Spinal cord (tissue), 10 donors: ENCODE measurements around the gene LRRC14B. TPM values are rescaled to one million over a fixed set of nuclear protein-coding genes. Genes with fewer than 3 reads are reported as not detected.

ENCODE experiments used
- DNase-seq, 6 donors: peaks; one replicate each; pipeline versions ENCODE4 v3.0.0 to v3.0.0-alpha.2; 2013 to 2015; ENCODE audit warnings: low spot score in 6 of 6, low read depth in 4 of 6
- H3K27ac ChIP-seq: one replicate; pipeline ENCODE4 v1.5.1; 2013; ENCODE audit warnings: low read depth, low read length, control low read depth
- H3K27me3 ChIP-seq: one replicate; pipeline ENCODE4 v1.6.1; 2013; ENCODE audit warnings: low read length; ENCODE audit not compliant: control insufficient read depth, insufficient read depth
- H3K36me3 ChIP-seq: one replicate; pipeline ENCODE4 v1.6.1; 2013; ENCODE audit warnings: low read length; ENCODE audit not compliant: control insufficient read depth, insufficient read depth
- H3K4me1 ChIP-seq: one replicate; pipeline ENCODE4 v1.6.1; 2013; ENCODE audit warnings: low read length; ENCODE audit not compliant: control insufficient read depth, insufficient read depth
- H3K4me3 ChIP-seq: one replicate; pipeline ENCODE4 v1.5.1; 2013; ENCODE audit warnings: low read depth, low read length, control low read depth
- H3K9me3 ChIP-seq: one replicate; pipeline ENCODE4 v1.6.1; 2013; ENCODE audit warnings: low read length; ENCODE audit not compliant: control insufficient read depth, insufficient read depth
- WGBS: methylation state at CpG from one replicate; pipeline ENCODE4 v1.1.5; 2013; ENCODE audit warnings: missing lambda C conversion rate; ENCODE audit not compliant: insufficient coverage; 5-methylcytosine and 5-hydroxymethylcytosine counted together
- polyA plus RNA-seq, 2 donors: library from polyadenylated mRNA; unstranded; fragments of 120-200 nt; gene quantifications; one replicate each; pipeline ENCODE4 v1.2.1, GENCODE V29; 2013; ENCODE audit not compliant: insufficient read length in 2 of 2
- total RNA-seq, 2 donors: library from RNA; depleted of rRNA in 1 of 2; stranded (reverse); fragments of 120-200 nt in 1 of 2; fragments of >200 nt in 1 of 2; gene quantifications; one replicate each; pipeline versions ENCODE4 v1.2.3 to v1.2.4, GENCODE V29; 2013 to 2014
- donor health status: healthy.

LRRC14B gene
- total and polyA plus RNA-seq, 4 donors = 0.39 to 2.7 (median 1.1) TPM

DNA sequence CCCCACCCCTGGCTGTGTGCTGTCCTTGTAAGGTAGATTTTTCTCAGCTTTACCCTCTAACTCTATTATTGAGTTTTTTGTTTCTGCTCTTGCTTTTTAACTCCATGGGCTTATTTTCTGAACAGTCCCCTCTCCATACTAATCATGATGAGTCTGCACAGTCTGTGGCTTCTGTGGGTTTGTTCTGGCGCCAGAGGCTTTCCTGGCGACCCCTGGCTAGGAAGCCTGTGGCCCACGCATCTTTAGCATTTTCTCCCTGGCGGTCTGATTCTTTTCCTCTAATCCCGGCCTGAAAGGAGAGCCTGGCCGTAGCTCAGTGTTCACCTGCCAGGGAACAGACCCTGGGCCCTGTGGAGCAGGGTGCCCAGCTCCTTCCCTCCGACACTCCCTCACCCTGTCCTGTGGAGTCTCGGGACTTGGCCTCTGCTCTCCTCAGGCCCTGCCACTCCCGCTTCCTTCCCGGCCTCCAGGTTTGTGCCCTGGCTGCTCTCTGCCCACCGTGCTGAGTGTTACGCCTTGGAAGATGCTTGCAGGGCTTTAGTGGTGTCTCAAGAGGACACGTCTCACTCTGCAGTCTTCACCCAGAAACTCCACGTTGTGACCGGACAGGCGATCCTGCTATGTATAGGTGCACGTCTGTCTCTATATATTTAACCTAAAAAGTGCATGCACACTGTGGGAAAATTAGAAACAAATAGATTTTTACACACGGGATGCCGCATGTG lies 31.7 kb upstream of the LRRC14B start:
- Histone ChIP-seq H3K4me3 (no peak overlapping the region), H3K9me3 (no peaks in the 10 kb centered on the region), H3K27ac (no peak overlapping the region), H3K4me1 (peaks cover 3% of the 10 kb centered on the region), H3K27me3 (no peaks in the 10 kb centered on the region), H3K36me3 (peaks cover 82% of the 10 kb centered on the region)
- 80% methylated on average over 15 of the region's 19 CpGs for WGBS
- no peak for DNase-seq

GRCh38 chr5:160173-160510 lies 31.2 kb upstream of the LRRC14B start:
- H3K4me1 ChIP-seq = peaks cover 3% of the 10 kb centered on the region
- DNase-seq = peak in 1 of 6 donors; percentile 54
- WGBS = 86% methylated on average over 9 of the region's 14 CpGs

GRCh38 chr5:160921-161802 lies 30.1 kb upstream of the LRRC14B start:
- H3K9me3 ChIP-seq = no peaks in the 10 kb centered on the region
- peaks cover 3% of the 10 kb centered on the region for H3K4me1 ChIP-seq
- no peak for DNase-seq
- 93% methylated on average over 19 of the region's 23 CpGs for WGBS
- H3K36me3 ChIP-seq = peaks cover 68% of the 10 kb centered on the region
- no peak overlapping the region for H3K27ac ChIP-seq
- no peak overlapping the region for H3K4me3 ChIP-seq
- H3K27me3 ChIP-seq = no peaks in the 10 kb centered on the region

More at GRCh38 chr5:160173-160510, 31.2 kb upstream of the LRRC14B start:
- Histone ChIP-seq H3K4me3 (no peak overlapping the region), H3K36me3 (peaks cover 77% of the 10 kb centered on the region), H3K9me3 (no peaks in the 10 kb centered on the region), H3K27ac (no peak overlapping the region), H3K27me3 (no peaks in the 10 kb centered on the region)

DNA sequence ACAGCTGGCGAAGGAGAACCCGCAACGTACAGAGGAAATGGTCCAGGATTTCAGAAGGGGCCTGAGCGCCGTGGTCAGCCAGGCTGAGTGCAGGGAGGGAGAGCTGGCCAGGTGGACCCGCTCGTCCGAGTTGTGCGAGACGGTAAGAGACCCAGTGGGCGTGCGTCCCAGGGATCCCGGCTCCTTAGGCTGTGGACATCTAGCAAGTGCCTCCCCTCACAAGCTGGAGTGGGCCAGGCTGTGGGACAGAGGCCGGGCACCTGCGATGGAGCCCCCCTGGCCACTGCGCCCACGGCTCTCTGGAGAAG lies 29.5 kb upstream of the LRRC14B start:
- H3K36me3 ChIP-seq = peaks cover 62% of the 10 kb centered on the region
- no peak overlapping the region for H3K4me3 ChIP-seq
- no peaks in the 10 kb centered on the region for H3K9me3 ChIP-seq
- H3K27me3 ChIP-seq = no peaks in the 10 kb centered on the region
- WGBS = 97% methylated on average over 17 of the region's 17 CpGs
- DNase-seq = no peak
- no peak overlapping the region for H3K27ac ChIP-seq
- H3K4me1 ChIP-seq = peaks cover 3% of the 10 kb centered on the region

DNA sequence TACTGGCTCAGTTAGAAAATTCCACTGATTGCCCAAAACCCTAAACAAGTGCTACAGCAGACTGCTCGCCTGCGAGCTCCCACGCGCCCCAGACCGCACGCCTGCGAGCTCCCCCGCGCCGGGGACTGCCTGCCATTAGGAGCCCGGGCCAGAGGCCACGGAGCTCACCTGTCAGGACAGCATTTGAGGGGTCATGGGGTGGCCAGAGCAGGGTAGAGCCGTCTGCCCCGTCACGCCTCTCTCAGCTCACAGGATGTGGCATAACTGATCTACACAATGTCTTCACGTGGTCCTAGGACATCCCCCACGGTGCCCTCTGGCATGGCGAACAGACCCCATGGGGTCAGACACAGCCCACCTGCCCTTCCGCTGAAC lies 29.1 kb upstream of the LRRC14B start:
- Histone ChIP-seq H3K4me3 (no peak overlapping the region), H3K27ac (no peak overlapping the region), H3K4me1 (peaks cover 3% of the 10 kb centered on the region), H3K9me3 (no peaks in the 10 kb centered on the region), H3K36me3 (peaks cover 59% of the 10 kb centered on the region), H3K27me3 (no peaks in the 10 kb centered on the region)
- 93% methylated on average over 19 of the region's 19 CpGs for WGBS
- DNase-seq = no peak

GRCh38 chr5:162565-163337 lies 28.5 kb upstream of the LRRC14B start:
- Histone ChIP-seq H3K9me3 (no peaks in the 10 kb centered on the region), H3K4me3 (no peak overlapping the region), H3K27ac (no peak overlapping the region), H3K27me3 (no peaks in the 10 kb centered on the region), H3K4me1 (peaks cover 6% of the 10 kb centered on the region), H3K36me3 (peaks cover 53% of the 10 kb centered on the region)
- no peak for DNase-seq
- 96% methylated on average over 23 of the region's 23 CpGs for WGBS

- WGBS = 100% methylated on average over 3 of the region's 7 CpGs
- H3K36me3 ChIP-seq = peaks cover 48% of the 10 kb centered on the region
- no peaks in the 10 kb centered on the region for H3K27me3 ChIP-seq
- no peaks in the 10 kb centered on the region for H3K9me3 ChIP-seq
- peaks cover 11% of the 10 kb centered on the region for H3K4me1 ChIP-seq
- DNase-seq = no peak
- H3K27ac ChIP-seq = no peak overlapping the region
- H3K4me3 ChIP-seq = no peak overlapping the region
Observed at GRCh38 chr5:163338-163620, 28.0 kb upstream of the LRRC14B start.

DNA sequence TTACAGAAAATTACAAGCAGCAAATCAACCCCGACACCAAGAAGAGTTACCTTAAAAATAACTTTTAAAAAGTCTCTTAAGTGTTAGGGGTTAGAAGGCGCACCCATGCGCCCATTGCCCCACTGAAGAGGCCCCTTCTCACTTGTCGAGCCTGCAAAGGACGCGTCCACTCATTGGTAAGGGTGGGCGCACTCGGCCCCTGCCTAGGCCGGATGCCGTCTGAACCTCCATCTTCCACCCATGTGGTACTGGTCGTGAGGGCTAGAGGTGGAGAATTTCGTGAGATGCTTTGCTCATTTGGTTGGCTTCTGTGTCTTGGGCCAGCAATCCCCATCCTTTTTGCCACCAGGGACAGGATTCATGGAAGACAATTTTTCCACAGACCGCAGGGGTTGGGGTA lies 27.5 kb upstream of the LRRC14B start:
- Histone ChIP-seq H3K27me3 (no peaks in the 10 kb centered on the region), H3K4me3 (no peak overlapping the region), H3K4me1 (peaks cover 12% of the 10 kb centered on the region), H3K9me3 (no peaks in the 10 kb centered on the region), H3K27ac (no peak overlapping the region), H3K36me3 (peaks cover 43% of the 10 kb centered on the region)
- WGBS = 83% methylated on average over 7 of the region's 13 CpGs
- no peak for DNase-seq

GRCh38 chr5:164244-164643 lies 27.1 kb upstream of the LRRC14B start:
- 82% methylated on average over 13 of the region's 14 CpGs for WGBS
- H3K4me1 ChIP-seq = peaks cover 16% of the 10 kb centered on the region
- H3K4me3 ChIP-seq = no peak overlapping the region
- DNase-seq = no peak
- no peaks in the 10 kb centered on the region for H3K9me3 ChIP-seq
- no peak overlapping the region for H3K27ac ChIP-seq
- H3K27me3 ChIP-seq = no peaks in the 10 kb centered on the region
- H3K36me3 ChIP-seq = peaks cover 39% of the 10 kb centered on the region
